CD4-positive, CD25-positive, alpha-beta regulatory T cell (primary cell): Measurements from ENCODE around the gene GRIK1. TPM values are rescaled to one million over a fixed set of nuclear protein-coding genes. Genes with fewer than 3 reads are reported as not detected.

ENCODE experiments used
- ATAC-seq, 2 donors: fragments of 150-1000 bp; cut with Tn5 transposase; one replicate each; pipeline ENCODE4 v1.10.0; 2021; ENCODE audit warnings: low read depth in 2 of 2, moderate number of reproducible peaks in 2 of 2, moderate library complexity in 1 of 2
- DNase-seq, 3 donors: peaks; one replicate each; pipeline versions ENCODE4 v3.0.0 to v3.0.0-alpha.2; 2012 to 2022; ENCODE audit warnings: mixed read lengths in 1 of 3
- H3K27ac ChIP-seq: one replicate; pipeline ENCODE4 v1.7.0; 2013; ENCODE audit warnings: mild to moderate bottlenecking, low read length; ENCODE audit not compliant: insufficient read depth, poor library complexity, severe bottlenecking
- H3K27me3 ChIP-seq: one replicate; pipeline ENCODE4 v1.7.0; 2013; ENCODE audit warnings: low read length; ENCODE audit not compliant: control insufficient read depth, insufficient read depth
- H3K36me3 ChIP-seq: one replicate; pipeline ENCODE4 v1.7.0; 2013; ENCODE audit warnings: mild to moderate bottlenecking, low read length, moderate library complexity; ENCODE audit not compliant: control insufficient read depth, insufficient read depth
- H3K4me1 ChIP-seq: 2 replicates; pipeline ENCODE4 v1.7.0; 2013; ENCODE audit warnings: mild to moderate bottlenecking, low read length; ENCODE audit not compliant: insufficient read depth, control insufficient read depth, poor library complexity, severe bottlenecking
- H3K4me3 ChIP-seq: one replicate; pipeline ENCODE4 v1.7.0; 2013; ENCODE audit warnings: low read depth, mild to moderate bottlenecking, low read length, moderate library complexity
- H3K9me3 ChIP-seq, 2 experiments: 1 replicate in 1 of 2; 2 replicates in 1 of 2; pipeline ENCODE4 v1.7.0; 2013; ENCODE audit warnings: low read length in 2 of 2, mild to moderate bottlenecking in 1 of 2, moderate library complexity in 1 of 2; ENCODE audit not compliant: control insufficient read depth in 2 of 2
- H3K27ac Mint-ChIP-seq, 3 donors: one replicate each; pipeline ENCODE4 v1.8.0; 2020 to 2022; ENCODE audit warnings: mild to moderate bottlenecking in 3 of 3, mixed read lengths in 3 of 3, moderate library complexity in 2 of 3
- H3K27me3 Mint-ChIP-seq: one replicate; pipeline ENCODE4 v1.8.0; 2022; ENCODE audit warnings: mild to moderate bottlenecking, mixed read lengths
- H3K36me3 Mint-ChIP-seq: one replicate; pipeline ENCODE4 v1.8.0; 2020; ENCODE audit warnings: mixed read lengths
- H3K4me1 Mint-ChIP-seq, 4 donors: one replicate each; pipeline ENCODE4 v1.8.0; 2020 to 2022; ENCODE audit warnings: mixed read lengths in 4 of 4, mild to moderate bottlenecking in 1 of 4
- H3K4me3 Mint-ChIP-seq, 4 donors: one replicate each; pipeline ENCODE4 v1.8.0; 2020 to 2022; ENCODE audit warnings: mild to moderate bottlenecking in 4 of 4, mixed read lengths in 4 of 4, moderate library complexity in 3 of 4
- H3K9me3 Mint-ChIP-seq, 7 donors: one replicate each; pipeline ENCODE4 v1.8.0; 2020 to 2022; ENCODE audit warnings: mixed read lengths in 7 of 7, mild to moderate bottlenecking in 3 of 7, moderate library complexity in 2 of 7
- polyA plus RNA-seq, 4 donors: library from polyadenylated mRNA; unstranded; fragments of 300-500 nt; fragmentation: Illumina TruSeq; gene quantifications; one replicate each; pipeline ENCODE4 v1.2.3, GENCODE V29; 2021
- total RNA-seq: library from RNA; stranded (reverse); gene quantifications from one replicate; pipeline ENCODE4 v1.2.3, GENCODE V29; 2022

Gene GRIK1
- total and polyA plus RNA-seq, 5 donors from 2014 or later, result 0.06 TPM; not detected in 4

DNA sequence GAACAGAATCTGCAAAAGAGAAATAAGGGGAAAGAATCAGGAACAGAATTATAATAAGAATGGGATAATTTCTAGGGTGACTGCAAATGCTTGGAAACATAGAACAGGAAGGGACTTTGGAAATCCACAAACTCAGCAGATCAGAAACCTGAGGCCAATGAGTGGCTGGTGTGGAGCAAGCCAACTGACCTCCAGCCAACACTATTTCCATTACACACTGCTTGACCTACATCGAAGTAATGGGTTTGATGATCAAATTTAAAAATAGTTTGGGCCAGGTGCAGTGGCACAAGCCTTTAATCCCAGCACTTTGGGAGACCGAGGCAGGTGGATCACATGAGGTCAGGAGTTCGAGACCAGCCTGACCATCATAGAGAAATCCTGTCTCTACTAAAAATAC lies 284.9 kb downstream of the GRIK1 start:
- Mint-ChIP-seq H3K36me3 (peaks cover 11% of the 10 kb centered on the region), H3K9me3 (peaks cover 0 to 5% (median 0%) of the 10 kb centered on the region in 7 donors), H3K4me3 (no peak overlapping the region), H3K27ac (no peak overlapping the region), H3K27me3 (no peaks in the 10 kb centered on the region), H3K4me1 (peaks cover 2 to 8% (median 7%) of the 10 kb centered on the region in 4 donors)
- Histone ChIP-seq H3K4me1 (no peaks in the 10 kb centered on the region), H3K27ac (no peak overlapping the region), H3K9me3 (no peaks in the 10 kb centered on the region), H3K27me3 (no peaks in the 10 kb centered on the region), H3K36me3 (no peaks in the 10 kb centered on the region), H3K4me3 (no peak overlapping the region)
- no peak for ATAC-seq
- no peak for DNase-seq

DNA sequence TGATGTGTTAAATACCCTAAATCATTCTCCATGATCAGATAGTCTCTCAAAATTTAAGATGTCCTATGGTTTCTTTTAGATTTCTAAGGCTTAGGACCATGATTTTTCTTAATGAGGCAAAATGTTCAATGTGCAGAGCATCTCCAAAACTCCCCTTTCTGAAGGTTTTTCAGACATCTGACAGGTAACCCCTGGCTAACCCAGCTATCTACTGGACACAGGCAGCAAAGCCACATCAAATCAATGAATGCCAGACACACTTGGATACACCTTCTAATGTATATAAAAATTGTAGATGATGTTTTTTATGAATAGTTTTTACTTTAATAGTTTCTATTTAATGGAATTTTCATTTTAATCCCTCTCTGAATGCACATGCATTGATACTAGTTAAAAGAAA lies 285.6 kb downstream of the GRIK1 start:
- H3K27me3 Mint-ChIP-seq, result no peaks in the 10 kb centered on the region
- no peak for DNase-seq
- no peaks in the 10 kb centered on the region for H3K27me3 ChIP-seq
- H3K4me1 ChIP-seq, result no peaks in the 10 kb centered on the region
- H3K4me1 Mint-ChIP-seq, result peaks cover 2 to 13% (median 7%) of the 10 kb centered on the region in 4 donors
- no peak overlapping the region for H3K27ac Mint-ChIP-seq
- H3K36me3 ChIP-seq, result no peaks in the 10 kb centered on the region
- peaks cover 11% of the 10 kb centered on the region for H3K36me3 Mint-ChIP-seq
- H3K27ac ChIP-seq, result no peak overlapping the region
- H3K9me3 Mint-ChIP-seq, result peaks cover 0 to 5% (median 0%) of the 10 kb centered on the region in 7 donors
- no peak overlapping the region for H3K4me3 Mint-ChIP-seq
- ATAC-seq, result no peak
- H3K9me3 ChIP-seq, result no peaks in the 10 kb centered on the region
- H3K4me3 ChIP-seq, result no peak overlapping the region

DNA sequence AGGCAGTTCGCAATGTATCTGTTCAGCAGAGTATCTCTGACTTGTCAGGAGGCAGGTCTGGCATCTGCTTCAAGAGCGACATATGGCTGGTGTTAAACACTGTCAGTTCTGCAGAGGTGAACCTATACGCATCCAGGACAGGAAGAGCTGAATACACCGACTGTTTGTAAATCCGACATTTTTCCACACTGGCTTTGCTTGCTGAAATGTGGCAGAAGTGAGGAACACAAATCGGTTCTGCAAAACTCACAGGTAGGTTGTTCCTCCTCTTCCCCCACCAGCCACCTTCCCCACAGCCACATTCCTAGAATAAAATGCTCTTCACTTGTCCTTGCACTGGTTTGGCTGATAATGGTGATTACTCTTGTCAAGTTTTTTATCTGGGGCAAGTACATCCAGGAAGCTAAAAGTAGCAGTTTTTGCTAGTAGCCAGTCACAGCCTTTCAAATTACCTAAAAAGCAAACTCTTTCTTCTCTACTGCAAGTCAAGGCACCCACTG lies 289.2 kb downstream of the GRIK1 start:
- Mint-ChIP-seq H3K27ac (no peak overlapping the region), H3K4me3 (no peak overlapping the region), H3K9me3 (peaks cover 0 to 5% (median 0%) of the 10 kb centered on the region in 7 donors), H3K36me3 (peaks cover 11% of the 10 kb centered on the region), H3K4me1 (peaks cover 0 to 8% (median 3%) of the 10 kb centered on the region in 4 donors), H3K27me3 (no peaks in the 10 kb centered on the region)
- H3K4me3 ChIP-seq, result no peak overlapping the region
- H3K4me1 ChIP-seq, result no peaks in the 10 kb centered on the region
- no peak overlapping the region for H3K27ac ChIP-seq
- H3K27me3 ChIP-seq, result no peaks in the 10 kb centered on the region
- no peaks in the 10 kb centered on the region for H3K9me3 ChIP-seq
- H3K36me3 ChIP-seq, result no peaks in the 10 kb centered on the region
- ATAC-seq, result no peak
- no peak for DNase-seq

DNA sequence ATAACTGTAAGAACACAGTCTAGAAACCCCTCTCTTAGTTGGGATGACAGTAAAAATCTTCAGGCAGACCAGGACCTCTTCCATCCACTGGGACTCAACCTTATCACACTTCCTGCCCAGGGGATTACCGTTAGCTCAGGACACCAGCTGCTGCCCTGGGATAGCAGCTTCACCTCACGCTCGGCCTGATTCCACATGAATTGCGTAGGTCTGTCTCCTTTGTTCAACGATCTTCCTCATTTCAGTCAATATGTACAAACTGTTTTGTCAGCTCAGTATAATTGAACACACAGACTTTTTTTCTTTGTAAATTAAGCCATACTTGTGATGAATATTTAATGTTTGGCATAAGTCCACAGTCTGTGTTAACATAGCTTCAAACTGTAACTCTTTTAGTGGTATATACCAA lies 290.4 kb downstream of the GRIK1 start:
- Mint-ChIP-seq H3K4me1 (peaks cover 0 to 8% (median under 1%) of the 10 kb centered on the region in 4 donors), H3K4me3 (no peak overlapping the region), H3K27me3 (no peaks in the 10 kb centered on the region), H3K9me3 (peaks cover 0 to 1% (median 0%) of the 10 kb centered on the region in 7 donors), H3K27ac (no peak overlapping the region), H3K36me3 (peaks cover 11% of the 10 kb centered on the region)
- no peaks in the 10 kb centered on the region for H3K9me3 ChIP-seq
- no peaks in the 10 kb centered on the region for H3K36me3 ChIP-seq
- DNase-seq (no peak), ATAC-seq (no peak)
- no peak overlapping the region for H3K4me3 ChIP-seq
- H3K4me1 ChIP-seq, result no peaks in the 10 kb centered on the region
- no peaks in the 10 kb centered on the region for H3K27me3 ChIP-seq
- H3K27ac ChIP-seq, result no peak overlapping the region

DNA sequence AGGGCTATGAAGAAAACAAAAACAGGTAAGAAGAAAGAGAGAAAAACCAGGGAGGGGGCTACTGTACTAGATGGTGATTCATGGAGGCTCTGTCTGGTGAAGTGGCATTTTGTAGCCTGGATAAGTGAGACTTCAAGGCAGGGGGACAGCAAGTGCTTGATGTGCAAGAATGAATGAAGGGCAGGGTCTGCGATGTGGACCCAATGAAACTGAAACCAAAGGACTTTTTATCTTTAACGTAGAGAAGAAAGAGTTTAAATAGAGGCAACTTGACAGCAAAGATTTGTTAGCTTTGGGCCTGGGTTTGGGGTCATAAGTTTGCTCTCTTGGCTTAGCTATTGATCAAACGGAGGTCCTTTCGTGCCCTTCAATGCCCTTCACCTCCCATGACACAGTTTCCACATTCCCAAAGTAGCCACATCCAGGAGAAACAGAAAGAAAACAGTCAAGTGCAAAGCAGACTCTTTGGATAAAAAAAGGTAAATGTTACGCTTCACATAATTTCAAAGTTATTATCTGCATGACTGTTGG lies 291.0 kb downstream of the GRIK1 start:
- Histone ChIP-seq H3K4me1 (no peaks in the 10 kb centered on the region), H3K4me3 (no peak overlapping the region), H3K9me3 (no peaks in the 10 kb centered on the region), H3K27me3 (no peaks in the 10 kb centered on the region), H3K27ac (no peak overlapping the region), H3K36me3 (no peaks in the 10 kb centered on the region)
- Mint-ChIP-seq H3K27me3 (no peaks in the 10 kb centered on the region), H3K9me3 (no peaks in the 10 kb centered on the region), H3K27ac (peak overlapping the region in 1 of 3 donors; percentile 1), H3K36me3 (peaks cover 11% of the 10 kb centered on the region), H3K4me3 (no peak overlapping the region), H3K4me1 (peaks cover 0 to 8% (median 0%) of the 10 kb centered on the region in 4 donors)
- DNase-seq (no peak), ATAC-seq (no peak)

DNA sequence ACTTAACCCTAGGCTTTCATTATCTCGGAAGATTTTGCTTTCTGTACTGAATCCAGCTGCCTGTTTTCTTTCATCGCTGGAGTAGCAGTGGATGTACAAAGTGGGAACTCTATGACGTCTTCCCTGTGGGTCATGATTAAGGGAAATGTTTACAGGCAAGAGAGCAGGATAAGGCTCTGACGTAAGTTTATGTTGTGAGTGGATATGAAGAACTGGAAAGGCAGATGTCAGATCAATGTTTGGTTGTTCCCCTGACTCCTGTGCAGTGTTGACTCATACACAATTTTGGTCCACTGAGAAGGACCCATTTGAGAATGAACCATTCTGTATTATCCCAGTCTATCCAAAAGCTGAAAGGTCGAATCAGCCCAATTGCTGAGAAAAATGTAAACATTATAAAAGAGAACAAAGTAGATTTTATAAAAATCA lies 292.4 kb downstream of the GRIK1 start:
- ATAC-seq, result no peak
- Histone ChIP-seq H3K27ac (no peak overlapping the region), H3K9me3 (no peaks in the 10 kb centered on the region), H3K27me3 (no peaks in the 10 kb centered on the region), H3K4me1 (no peaks in the 10 kb centered on the region), H3K36me3 (no peaks in the 10 kb centered on the region), H3K4me3 (no peak overlapping the region)
- DNase-seq, result no peak
- Mint-ChIP-seq H3K9me3 (no peaks in the 10 kb centered on the region), H3K27ac (no peak overlapping the region), H3K4me3 (no peak overlapping the region), H3K36me3 (peaks cover 7% of the 10 kb centered on the region), H3K4me1 (peaks cover 0 to 8% (median 2%) of the 10 kb centered on the region in 4 donors), H3K27me3 (no peaks in the 10 kb centered on the region)

DNA sequence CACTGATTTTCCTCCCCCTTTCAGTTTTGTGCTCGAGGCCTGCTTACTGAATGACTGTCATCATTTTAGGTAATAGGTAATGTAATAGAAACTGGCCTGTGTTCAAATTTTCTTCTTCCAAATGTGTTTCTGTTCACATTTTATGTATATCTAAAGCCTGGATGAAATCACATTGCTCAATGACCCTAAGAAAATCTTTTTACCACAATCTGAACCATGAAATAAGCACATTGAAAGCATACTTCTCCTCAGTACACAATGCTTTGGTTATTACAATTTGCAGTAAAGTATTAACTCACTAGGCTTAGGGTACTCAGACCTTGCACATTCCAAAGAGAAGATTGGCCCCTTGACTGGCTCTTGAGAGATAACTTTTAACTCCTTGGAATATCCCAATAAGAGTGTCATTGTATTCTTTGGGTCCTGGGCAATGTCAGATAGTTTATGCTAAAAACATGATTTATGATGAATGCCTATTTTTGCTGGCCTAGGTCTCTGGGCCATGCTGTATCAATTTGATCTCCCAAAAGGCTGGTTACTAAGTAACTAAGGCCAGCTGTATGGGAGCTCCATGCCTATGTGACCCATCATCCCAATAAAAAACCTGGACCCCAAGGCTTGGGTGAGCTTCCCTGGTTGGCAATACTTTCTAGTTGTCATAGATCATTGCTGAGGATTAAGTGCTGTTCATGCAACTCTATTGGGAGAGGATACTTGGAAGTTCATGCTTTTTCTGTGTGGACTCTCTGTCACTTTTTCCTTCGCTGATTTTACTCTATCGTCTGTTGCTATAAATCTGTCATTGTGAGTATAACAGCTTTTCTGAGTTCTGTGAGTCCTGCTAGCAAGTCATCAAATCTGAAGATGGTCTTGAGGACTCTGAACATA lies 293.9 kb downstream of the GRIK1 start:
- H3K27me3 ChIP-seq, result no peaks in the 10 kb centered on the region
- ATAC-seq (no peak), DNase-seq (no peak)
- H3K4me1 Mint-ChIP-seq, result peaks cover 0 to 8% (median 2%) of the 10 kb centered on the region in 4 donors
- no peaks in the 10 kb centered on the region for H3K27me3 Mint-ChIP-seq
- H3K27ac Mint-ChIP-seq, result no peak overlapping the region
- H3K27ac ChIP-seq, result no peak overlapping the region
- peaks cover 6% of the 10 kb centered on the region for H3K36me3 Mint-ChIP-seq
- no peaks in the 10 kb centered on the region for H3K36me3 ChIP-seq
- no peaks in the 10 kb centered on the region for H3K9me3 Mint-ChIP-seq
- H3K4me1 ChIP-seq, result no peaks in the 10 kb centered on the region
- H3K4me3 Mint-ChIP-seq, result no peak overlapping the region
- H3K9me3 ChIP-seq, result no peaks in the 10 kb centered on the region
- no peak overlapping the region for H3K4me3 ChIP-seq
